Measurements from ENCODE around the gene SFSWAP.
"Not testable (repeated sequence)": the region's sequence is repeated elsewhere in the genome, so short reads cannot be mapped to it uniquely, and the experiment has no call there.

SFSWAP gene

DNA sequence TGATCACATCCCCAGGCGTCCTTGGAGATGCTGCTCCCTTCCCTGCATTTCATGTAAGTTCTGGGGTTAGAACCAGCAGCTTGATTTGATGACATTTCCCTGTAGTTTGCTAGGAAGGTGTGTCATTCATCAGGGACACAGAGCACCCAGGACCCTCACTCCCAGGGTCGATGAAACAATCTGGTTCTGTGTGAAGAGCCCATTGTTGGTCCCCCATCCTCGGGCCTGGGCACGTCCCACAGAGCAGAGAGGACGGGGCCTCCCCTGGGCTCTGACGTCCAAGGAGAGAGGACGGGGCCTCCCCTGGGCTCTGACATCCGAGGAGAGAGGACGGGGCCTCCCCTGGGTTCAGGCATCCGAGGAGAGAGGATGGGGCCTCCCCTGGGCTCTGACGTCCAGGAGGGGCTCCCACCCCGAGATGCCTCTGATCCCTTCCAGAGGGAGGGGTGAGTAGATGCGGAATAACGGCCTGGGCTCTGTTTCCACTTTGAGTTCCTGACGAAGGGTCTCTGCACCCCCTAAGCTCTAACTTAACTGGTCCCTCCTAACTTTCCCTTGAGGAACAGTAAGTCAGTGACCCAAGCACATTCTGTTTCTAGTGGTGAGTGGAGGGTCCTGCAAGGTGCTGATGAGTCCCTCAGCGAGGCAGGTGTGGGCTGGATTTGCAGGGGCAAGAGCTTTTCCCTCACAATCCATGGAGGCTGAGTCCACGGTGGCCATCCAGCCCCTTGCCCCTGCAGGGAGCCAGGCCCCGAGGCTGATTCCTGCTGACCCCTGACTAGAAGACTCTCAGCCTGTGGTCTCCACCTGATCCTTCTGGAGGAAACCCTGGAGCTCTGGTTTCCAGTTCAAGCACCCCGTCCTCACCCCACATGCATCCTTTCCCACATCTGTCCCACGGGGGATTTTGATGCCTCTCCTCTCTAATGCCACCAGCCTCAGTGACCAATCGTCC is 35.5 kb upstream of the SFSWAP start:
- no peaks in the 10 kb centered on the region for H3K27me3 ChIP-seq (ENCODE audit: insufficient read depth, low read depth, severe bottlenecking)
- peaks cover 2% of the 10 kb centered on the region for H3K9me3 ChIP-seq (ENCODE audit: severe bottlenecking)
- DNase-seq: no peak
- TF ChIP-seq CTCF (IDR thresholded peaks at IDR 0.05; ENCODE audit: low read depth, low read length): no peak
- no peak overlapping the region for H3K27ac ChIP-seq
- H3K36me3 ChIP-seq: no peaks in the 10 kb centered on the region
- H3K4me3 ChIP-seq (ENCODE audit: low read depth, low read length): no peak overlapping the region

DNA sequence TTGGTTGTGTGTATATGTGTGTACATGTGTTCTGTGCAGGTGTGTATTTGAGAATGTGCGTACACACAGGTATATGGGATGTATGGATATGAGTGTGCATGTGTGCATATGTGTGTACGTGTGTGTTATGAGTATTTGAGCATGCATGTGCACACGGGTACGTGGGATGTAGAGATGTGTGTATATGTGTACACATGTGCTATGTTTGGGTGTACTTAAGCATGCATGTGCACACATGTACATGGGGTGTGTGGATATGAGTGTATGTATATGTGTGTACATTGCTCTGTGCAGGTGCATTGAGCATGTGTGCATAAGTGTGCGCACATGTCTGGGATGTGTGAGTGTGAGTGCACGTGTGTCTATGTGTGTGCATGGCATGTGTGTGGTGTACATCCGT is 34.3 kb upstream of the SFSWAP start:
- no peak overlapping the region for H3K27ac ChIP-seq
- H3K9me3 ChIP-seq (ENCODE audit: severe bottlenecking): peaks cover 2% of the 10 kb centered on the region
- no peaks in the 10 kb centered on the region for H3K27me3 ChIP-seq (ENCODE audit: insufficient read depth, low read depth, severe bottlenecking)
- no peak for DNase-seq
- no peak for TF ChIP-seq CTCF (IDR thresholded peaks at IDR 0.05; ENCODE audit: low read depth, low read length)
- no peak overlapping the region for H3K4me3 ChIP-seq (ENCODE audit: low read depth, low read length)
- H3K36me3 ChIP-seq: no peaks in the 10 kb centered on the region

DNA sequence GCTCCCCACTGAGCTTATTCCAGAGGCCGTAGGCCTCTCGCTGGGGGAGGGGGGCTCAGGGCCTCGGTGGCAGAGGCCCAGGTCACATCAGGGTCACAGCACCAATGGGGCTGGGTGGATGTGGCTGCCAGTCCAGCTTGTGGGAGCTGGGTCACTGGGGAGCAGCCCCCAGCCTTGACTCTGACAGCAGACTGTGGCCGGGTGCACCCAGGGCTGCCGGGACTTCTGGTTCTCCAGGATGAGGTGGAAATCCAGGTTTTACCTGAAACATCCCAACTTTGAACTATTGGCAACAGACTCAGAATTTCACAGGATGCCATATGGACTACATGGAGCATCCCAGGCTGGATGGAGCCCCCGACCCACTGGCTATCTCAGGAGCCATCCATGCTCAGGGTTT is 33.8 kb upstream of the SFSWAP start:
- H3K27ac ChIP-seq; H3K9me3 ChIP-seq (ENCODE audit: severe bottlenecking); H3K36me3 ChIP-seq; H3K27me3 ChIP-seq (ENCODE audit: insufficient read depth, low read depth, severe bottlenecking); H3K4me3 ChIP-seq (ENCODE audit: low read depth, low read length); DNase-seq: not testable (repeated sequence)

DNA sequence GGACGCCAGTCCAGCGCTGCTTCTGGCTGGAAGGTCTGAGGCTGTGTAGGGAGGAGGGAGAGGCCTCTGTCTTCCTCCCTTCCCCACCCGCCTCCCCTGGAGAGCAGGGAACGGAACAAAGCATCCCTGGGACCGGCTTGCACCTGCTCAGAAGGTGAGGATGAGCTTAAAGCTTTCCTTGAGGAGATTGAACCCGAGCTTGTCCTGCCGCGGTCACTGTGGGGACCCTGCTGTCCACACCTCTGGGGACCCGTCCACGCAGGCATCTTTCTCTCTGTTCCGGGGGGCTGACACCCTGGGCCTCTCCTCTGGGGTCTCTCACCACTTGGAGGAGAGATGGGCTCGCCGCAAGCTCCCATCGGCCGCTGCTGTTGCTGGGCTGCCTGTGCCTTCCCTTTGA is 33.2 kb upstream of the SFSWAP start:
- H3K4me3 ChIP-seq (ENCODE audit: low read depth, low read length): no peak overlapping the region
- no peak for TF ChIP-seq CTCF (IDR thresholded peaks at IDR 0.05; ENCODE audit: low read depth, low read length)

GRCh38 chr12:131678389-131679181 is 32.3 kb upstream of the SFSWAP start:
- not testable (repeated sequence) for H3K36me3 ChIP-seq; H3K9me3 ChIP-seq (ENCODE audit: severe bottlenecking); H3K4me3 ChIP-seq (ENCODE audit: low read depth, low read length); DNase-seq; H3K27ac ChIP-seq; H3K27me3 ChIP-seq (ENCODE audit: insufficient read depth, low read depth, severe bottlenecking)

More for the DNA sequence above, 33.2 kb upstream of the SFSWAP start:
- Histone ChIP-seq H3K36me3 (no peaks in the 10 kb centered on the region), H3K27ac (no peak overlapping the region), H3K27me3 (ENCODE audit: insufficient read depth, low read depth, severe bottlenecking) (no peaks in the 10 kb centered on the region), H3K9me3 (ENCODE audit: severe bottlenecking) (peaks cover 2% of the 10 kb centered on the region)
- DNase-seq: no peak

GRCh38 chr12:131679186-131679585 is 31.7 kb upstream of the SFSWAP start:
- not testable (repeated sequence) for H3K9me3 ChIP-seq (ENCODE audit: severe bottlenecking)

GRCh38 chr12:131679816-131680215 is 31.1 kb upstream of the SFSWAP start:
- H3K27me3 ChIP-seq (ENCODE audit: insufficient read depth, low read depth, severe bottlenecking); DNase-seq; H3K4me3 ChIP-seq (ENCODE audit: low read depth, low read length); H3K27ac ChIP-seq; H3K9me3 ChIP-seq (ENCODE audit: severe bottlenecking); H3K36me3 ChIP-seq: not testable (repeated sequence)

More at GRCh38 chr12:131679186-131679585, 31.7 kb upstream of the SFSWAP start:
- not testable (repeated sequence) for H3K36me3 ChIP-seq; H3K27me3 ChIP-seq (ENCODE audit: insufficient read depth, low read depth, severe bottlenecking); DNase-seq; H3K4me3 ChIP-seq (ENCODE audit: low read depth, low read length); H3K27ac ChIP-seq

DNA sequence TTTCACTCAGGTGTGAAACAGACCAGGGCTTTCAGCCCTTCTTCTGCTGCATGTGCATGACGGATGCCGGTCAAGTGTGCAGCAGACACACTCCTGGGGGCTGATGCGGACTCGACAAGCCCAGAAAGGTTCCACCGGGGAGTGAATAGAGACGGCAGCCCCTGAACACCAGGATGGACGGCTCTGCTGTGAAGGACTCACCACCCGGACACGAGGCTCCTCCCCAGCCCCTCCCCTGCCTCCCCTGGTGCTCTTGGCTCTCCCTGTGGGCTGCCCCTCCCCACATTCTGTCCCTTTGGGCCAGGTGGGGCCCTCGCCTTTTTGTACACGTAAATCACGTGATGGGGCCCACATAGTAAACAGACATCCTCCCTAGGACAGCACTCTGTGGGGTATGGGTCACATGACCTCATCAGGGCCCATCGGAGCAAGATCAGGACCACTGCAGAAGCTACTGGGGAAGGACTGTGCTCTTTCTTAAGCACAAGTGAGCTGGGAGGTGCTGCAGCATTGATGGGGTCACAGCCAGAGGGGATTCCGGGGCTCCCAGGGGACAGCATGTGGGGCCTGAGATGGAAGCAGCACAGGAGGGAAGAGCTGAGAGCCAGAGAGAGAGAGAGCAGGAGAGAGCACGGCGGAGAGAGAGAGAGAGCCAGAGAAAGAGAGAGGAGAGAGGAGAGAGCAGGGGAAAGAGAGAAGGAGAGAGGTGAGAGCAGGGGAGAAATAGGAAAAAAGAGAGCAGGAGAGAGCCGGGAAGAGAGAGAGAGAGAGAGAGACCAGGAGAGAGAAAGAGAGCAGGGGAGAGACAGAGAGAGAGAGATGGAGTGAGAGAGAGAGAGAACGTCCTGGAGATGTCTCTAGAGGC is 30.3 kb upstream of the SFSWAP start:
- not testable (repeated sequence) for H3K36me3 ChIP-seq; H3K9me3 ChIP-seq (ENCODE audit: severe bottlenecking); H3K4me3 ChIP-seq (ENCODE audit: low read depth, low read length); DNase-seq; H3K27me3 ChIP-seq (ENCODE audit: insufficient read depth, low read depth, severe bottlenecking); H3K27ac ChIP-seq
